HG03103 (cell line): Measurements from ENCODE around the gene ATP6V0C.
"Not testable (repeated sequence)": the region's sequence is repeated elsewhere in the genome, so short reads cannot be mapped to it uniquely, and the experiment has no call there.

Experiments
- ATAC-seq: cut with Tn5 transposase; IDR thresholded peaks from one replicate; pipeline ENCODE4 v1.9.1; 2021; ENCODE audit warnings: low read depth; ENCODE audit not compliant: unreplicated experiment

The ATP6V0C gene

GRCh38 chr16:2540912-2541311, 27.2 kb downstream of the ATP6V0C start:
- not testable (repeated sequence) for ATAC-seq

DNA sequence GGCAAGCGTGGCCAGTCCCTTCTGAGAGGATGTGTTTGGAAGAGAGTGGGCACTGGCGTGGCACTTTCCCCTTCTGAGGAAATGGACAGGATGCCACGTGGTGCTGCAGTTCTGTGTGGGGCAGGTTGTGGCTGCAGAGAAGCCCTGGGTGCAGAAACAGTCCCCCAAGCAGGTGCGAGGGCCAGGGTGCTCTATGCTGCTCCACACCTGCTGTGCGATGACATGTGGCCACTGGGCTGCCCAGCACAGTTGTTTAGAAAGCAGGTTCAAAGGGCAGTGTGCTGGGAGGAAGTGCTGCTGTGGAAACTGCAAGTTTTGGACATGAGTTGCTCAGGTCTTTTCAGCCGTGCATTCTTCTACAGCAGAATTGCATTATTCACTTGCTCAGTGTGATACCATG, 27.7 kb downstream of the ATP6V0C start:
- ATAC-seq: not testable (repeated sequence)

DNA sequence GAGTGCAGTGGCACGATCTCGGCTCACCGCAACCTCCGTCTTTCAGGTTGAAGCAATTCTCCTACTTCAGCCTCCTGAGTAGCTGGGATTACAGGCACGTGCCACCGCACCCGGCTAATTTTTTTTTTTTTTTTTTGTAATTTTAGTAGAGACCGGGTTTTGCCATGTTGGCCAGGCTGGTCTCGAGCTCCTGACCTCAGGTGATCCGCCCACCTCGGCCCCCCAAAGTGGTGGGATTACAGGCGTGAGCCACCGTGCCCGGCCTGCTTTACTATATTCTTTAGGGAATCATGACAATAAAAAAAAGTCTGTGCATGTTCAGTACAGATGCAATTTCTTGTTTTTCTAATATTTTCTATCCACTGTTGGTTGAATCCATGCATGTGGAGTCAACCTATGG, 30.0 kb downstream of the ATP6V0C start:
- ATAC-seq: not testable (repeated sequence)

- not testable (repeated sequence) for ATAC-seq
These were observed 36.6 kb downstream of the ATP6V0C start for GRCh38 chr16:2550283-2550878.

- ATAC-seq: not testable (repeated sequence)
These were observed 37.7 kb downstream of the ATP6V0C start for GRCh38 chr16:2551420-2551889.

DNA sequence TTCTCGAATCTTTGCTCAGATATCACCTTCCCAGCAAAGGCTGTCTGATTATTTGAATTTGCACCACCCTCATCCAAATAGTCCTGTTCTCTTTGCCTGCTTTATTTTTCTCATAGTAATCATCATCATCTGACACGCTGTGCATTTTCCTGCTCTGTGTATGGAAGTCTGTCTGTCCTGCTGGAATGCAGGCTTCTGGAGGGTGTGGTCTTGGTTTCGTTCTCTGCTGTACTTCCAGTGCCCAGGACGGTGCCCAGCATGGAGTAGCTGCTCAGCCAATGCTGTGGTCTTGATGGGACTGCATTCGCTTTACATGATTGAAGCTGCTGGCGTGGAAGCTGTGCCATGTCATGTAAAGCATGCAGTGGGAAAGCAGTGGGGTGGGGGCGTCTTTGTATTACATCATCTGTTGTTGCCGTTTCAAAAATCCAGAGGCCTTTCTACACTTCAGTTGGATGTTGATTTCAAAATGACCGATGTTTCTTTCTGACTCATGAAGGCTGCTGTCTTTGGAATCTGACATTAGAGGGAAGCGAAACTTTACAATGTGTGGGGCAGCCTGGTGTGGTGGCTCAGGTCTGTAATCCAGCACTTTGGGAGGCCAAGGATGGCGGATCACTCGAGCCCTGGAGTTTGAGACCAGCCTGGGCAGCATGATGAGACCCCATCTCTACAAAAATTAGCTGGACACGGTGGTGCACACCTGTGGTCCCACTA, 41.1 kb downstream of the ATP6V0C start:
- not testable (repeated sequence) for ATAC-seq

- ATAC-seq: not testable (repeated sequence)
These were observed 43.4 kb downstream of the ATP6V0C start for GRCh38 chr16:2557150-2557549.

GRCh38 chr16:2560131-2560797, 46.5 kb downstream of the ATP6V0C start:
- ATAC-seq: not testable (repeated sequence)

DNA sequence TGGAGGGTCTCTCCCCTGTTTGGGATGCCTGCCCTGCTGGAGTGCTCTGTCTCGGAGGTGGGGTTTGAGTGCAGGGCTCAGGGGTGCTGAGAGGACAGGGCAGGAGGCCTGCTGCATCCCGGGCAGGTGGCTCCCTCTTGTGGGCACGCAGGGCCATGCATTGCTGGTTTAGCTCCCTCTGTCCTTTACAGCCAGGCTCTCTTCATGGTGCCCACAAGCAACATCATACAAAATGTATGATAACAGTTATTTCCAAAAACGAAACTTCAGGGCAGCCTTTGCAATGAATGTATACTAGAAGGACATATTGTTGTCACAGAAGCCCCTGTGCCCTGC, 47.0 kb downstream of the ATP6V0C start:
- ATAC-seq: not testable (repeated sequence)

DNA sequence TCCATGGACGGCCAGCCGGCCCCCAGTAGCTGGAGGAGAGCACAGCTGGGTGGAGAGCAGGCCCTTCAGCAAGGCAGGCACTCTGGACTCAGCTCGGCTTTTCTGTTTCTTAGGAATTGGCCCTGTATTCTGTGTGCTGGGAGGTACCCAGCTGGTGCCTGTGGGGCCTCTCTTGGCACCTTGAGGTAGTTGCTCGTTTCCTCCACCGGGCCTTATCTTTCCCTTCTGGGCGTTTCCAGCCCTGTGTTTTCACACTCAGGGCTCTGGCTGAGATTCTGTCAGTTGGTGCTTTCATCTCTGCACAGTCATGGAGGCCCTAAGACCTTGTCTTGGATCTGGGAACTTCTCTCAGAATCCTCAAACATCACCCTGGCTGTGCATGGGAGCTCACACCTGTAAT, 53.8 kb downstream of the ATP6V0C start:
- not testable (repeated sequence) for ATAC-seq

DNA sequence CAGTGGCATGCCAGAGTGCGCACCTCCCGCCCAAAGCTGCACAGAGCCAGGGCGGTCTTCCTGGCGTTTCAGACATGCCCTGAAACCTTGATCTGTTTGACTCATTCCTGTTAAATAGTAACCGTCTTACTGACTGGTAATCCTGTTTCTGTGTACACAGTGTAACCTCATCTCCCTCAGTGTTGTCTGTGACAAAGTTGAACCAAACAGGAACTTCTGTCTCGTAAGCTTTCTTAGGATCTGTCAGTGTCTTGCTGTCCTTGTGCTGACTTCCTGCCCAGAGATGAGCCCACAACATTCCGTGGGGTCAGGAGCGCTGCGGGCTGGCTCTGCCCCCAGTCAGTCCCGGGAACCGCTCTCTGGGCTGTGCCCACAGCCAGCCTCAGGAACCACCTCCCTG, 54.8 kb downstream of the ATP6V0C start:
- not testable (repeated sequence) for ATAC-seq
